Neuronal stem cell (in vitro differentiated cells): ENCODE results near the gene SAT1.

Source experiments
- DNase-seq: peaks from one replicate; pipeline ENCODE4 v3.0.0-alpha.2; 2013; ENCODE audit warnings: low spot score
- H2AFZ ChIP-seq: one replicate; pipeline ENCODE4 v1.6.1; 2013; ENCODE audit warnings: mild to moderate bottlenecking, low read length, inconsistent platforms
- H2AK5ac ChIP-seq: 2 replicates; pipeline ENCODE4 v1.6.1; 2013; ENCODE audit warnings: low read depth, mild to moderate bottlenecking, inconsistent platforms, low read length, moderate library complexity, mixed read lengths
- H2BK120ac ChIP-seq: 2 replicates; pipeline ENCODE4 v1.6.1; 2013; ENCODE audit warnings: low read depth, mild to moderate bottlenecking, inconsistent platforms, low read length, moderate library complexity, mixed read lengths
- H2BK12ac ChIP-seq: one replicate; pipeline ENCODE4 v1.6.1; 2013; ENCODE audit warnings: low read length, inconsistent platforms
- H2BK15ac ChIP-seq: 2 replicates; pipeline ENCODE4 v1.6.1; 2013; ENCODE audit warnings: mild to moderate bottlenecking, low read length, inconsistent platforms, mixed read lengths
- H2BK5ac ChIP-seq: one replicate; pipeline ENCODE4 v1.6.1; 2013; ENCODE audit warnings: inconsistent platforms, mild to moderate bottlenecking, low read length, moderate library complexity
- H3K14ac ChIP-seq: one replicate; pipeline ENCODE4 v1.6.1; 2013; ENCODE audit warnings: low read length, inconsistent platforms
- H3K18ac ChIP-seq: 2 replicates; pipeline ENCODE4 v1.6.1; 2013; ENCODE audit warnings: low read length, inconsistent platforms
- H3K23ac ChIP-seq: 2 replicates; pipeline ENCODE4 v1.6.1; 2013; ENCODE audit warnings: low read depth, mild to moderate bottlenecking, mixed read lengths, low read length, inconsistent platforms; ENCODE audit not compliant: poor library complexity
- H3K27ac ChIP-seq: replicated peaks from 3 replicates; pipeline ENCODE4 v1.5.1; 2013; ENCODE audit warnings: low read length, inconsistent platforms
- H3K27me3 ChIP-seq, 3 experiments: 2 replicates each; pipeline ENCODE4 v1.6.1; 2013; ENCODE audit warnings: low read length in 3 of 3, mild to moderate bottlenecking in 2 of 3, inconsistent platforms in 1 of 3, low read depth in 1 of 3, mixed read lengths in 1 of 3, moderate library complexity in 1 of 3; ENCODE audit not compliant: control insufficient read depth in 3 of 3, insufficient read depth in 3 of 3
- H3K36me3 ChIP-seq, 2 donors: replicated peaks in 1 of 2; 2 replicates each; pipeline ENCODE4 v1.6.1; 2013; ENCODE audit warnings: low read length in 2 of 2; ENCODE audit not compliant: control insufficient read depth in 2 of 2, insufficient read depth in 2 of 2
- H3K4ac ChIP-seq: 2 replicates; pipeline ENCODE4 v1.6.1; 2013; ENCODE audit warnings: inconsistent platforms, mild to moderate bottlenecking, low read length, moderate library complexity
- H3K4me1 ChIP-seq, 2 donors: 1 replicate in 1 of 2; 2 replicates in 1 of 2; pipeline ENCODE4 v1.6.1; 2013; ENCODE audit warnings: low read length in 2 of 2, low read depth in 1 of 2; ENCODE audit not compliant: control insufficient read depth in 2 of 2, insufficient read depth in 1 of 2
- H3K4me2 ChIP-seq: one replicate; pipeline ENCODE4 v1.6.1; 2013; ENCODE audit warnings: mild to moderate bottlenecking, low read length, inconsistent platforms; ENCODE audit not compliant: insufficient read depth, poor library complexity, severe bottlenecking
- H3K4me3 ChIP-seq, 2 donors: 2 replicates each; pipeline ENCODE4 v1.5.1; 2013; ENCODE audit warnings: low read length in 2 of 2, mild to moderate bottlenecking in 2 of 2, inconsistent platforms in 1 of 2, moderate library complexity in 1 of 2
- H3K79me1 ChIP-seq: one replicate; pipeline ENCODE4 v1.6.1; 2013; ENCODE audit warnings: low read depth, mild to moderate bottlenecking, inconsistent platforms, low read length, moderate library complexity
- H3K9ac ChIP-seq: one replicate; pipeline ENCODE4 v1.6.1; 2013; ENCODE audit warnings: mild to moderate bottlenecking, low read depth, low read length, inconsistent platforms; ENCODE audit not compliant: poor library complexity
- H3K9me3 ChIP-seq, 2 donors: replicated peaks in 1 of 2; 2 replicates each; pipeline versions ENCODE3 to v1.6.1; 2013; ENCODE audit warnings: low read length in 2 of 2, mild to moderate bottlenecking in 2 of 2, inconsistent platforms in 1 of 2, low read depth in 1 of 2, mixed read lengths in 1 of 2, moderate library complexity in 1 of 2; ENCODE audit not compliant: control insufficient read depth in 2 of 2, insufficient read depth in 1 of 2
- H4K8ac ChIP-seq: one replicate; pipeline ENCODE4 v1.6.1; 2013; ENCODE audit warnings: low read depth, mild to moderate bottlenecking, inconsistent platforms, low read length, moderate library complexity
- H4K91ac ChIP-seq: one replicate; pipeline ENCODE4 v1.6.1; 2013; ENCODE audit warnings: low read length, low read depth, mild to moderate bottlenecking, inconsistent platforms; ENCODE audit not compliant: poor library complexity
- WGBS, 2 donors: extraction: QIAGEN DNeasy Blood & Tissue Kit; methylation state at CpG; one replicate each; pipeline ENCODE4 v1.1.7; 2013; ENCODE audit warnings: missing lambda C conversion rate in 2 of 2, mixed read lengths in 1 of 2; ENCODE audit not compliant: insufficient read length in 2 of 2, insufficient replicate concordance in 1 of 2; ENCODE audit errors: extremely low coverage in 2 of 2; 5-methylcytosine and 5-hydroxymethylcytosine counted together

Gene SAT1

GRCh38 chrX:23825675-23826074, 42.7 kb downstream of the SAT1 start:
- no peak overlapping the region for H3K4me2 ChIP-seq
- H2AFZ ChIP-seq = no peak overlapping the region
- H3K4me1 ChIP-seq = no peaks in the 10 kb centered on the region
- no peaks in the 10 kb centered on the region for H3K36me3 ChIP-seq
- H3K18ac ChIP-seq = no peak overlapping the region
- no peak overlapping the region for H3K14ac ChIP-seq
- no peaks in the 10 kb centered on the region for H3K27me3 ChIP-seq
- H3K79me1 ChIP-seq = no peaks in the 10 kb centered on the region
- no peak overlapping the region for H2AK5ac ChIP-seq
- H3K9ac ChIP-seq = no peak overlapping the region
- no peaks in the 10 kb centered on the region for H3K9me3 ChIP-seq
- H3K4ac ChIP-seq = no peak overlapping the region
- no peak for DNase-seq
- H3K4me3 ChIP-seq = no peak overlapping the region
- H3K23ac ChIP-seq = no peak overlapping the region
- H4K8ac ChIP-seq = no peak overlapping the region
- no peak overlapping the region for H2BK12ac ChIP-seq
- H2BK5ac ChIP-seq = no peak overlapping the region
- no peak overlapping the region for H4K91ac ChIP-seq
- H2BK15ac ChIP-seq = no peak overlapping the region
- H2BK120ac ChIP-seq = no peak overlapping the region
- no peak overlapping the region for H3K27ac ChIP-seq

- Histone ChIP-seq H3K9me3 (no peaks in the 10 kb centered on the region), H2AFZ (no peak overlapping the region), H4K8ac (no peak overlapping the region), H4K91ac (no peak overlapping the region), H3K36me3 (no peaks in the 10 kb centered on the region), H3K4me3 (no peak overlapping the region), H2AK5ac (no peak overlapping the region), H3K4me2 (no peak overlapping the region), H3K9ac (no peak overlapping the region), H3K27ac (no peak overlapping the region), H3K4ac (no peak overlapping the region), H3K27me3 (no peaks in the 10 kb centered on the region), H2BK5ac (no peak overlapping the region), H2BK12ac (no peak overlapping the region), H3K23ac (no peak overlapping the region), H2BK120ac (no peak overlapping the region), H3K18ac (no peak overlapping the region), H2BK15ac (no peak overlapping the region), H3K4me1 (no peaks in the 10 kb centered on the region), H3K14ac (no peak overlapping the region), H3K79me1 (no peaks in the 10 kb centered on the region)
- WGBS, 2 donors = no CpG with 5 or more reads among the region's 3 CpGs
- DNase-seq = no peak
These were observed 43.2 kb downstream of the SAT1 start for GRCh38 chrX:23826216-23826615.

- Histone ChIP-seq H2BK15ac (no peak overlapping the region), H4K8ac (no peak overlapping the region), H3K9me3 (no peaks in the 10 kb centered on the region), H2BK12ac (no peak overlapping the region), H3K14ac (no peak overlapping the region), H4K91ac (no peak overlapping the region), H2BK120ac (no peak overlapping the region), H2AK5ac (no peak overlapping the region), H3K23ac (no peak overlapping the region), H2AFZ (no peak overlapping the region), H3K4me1 (no peaks in the 10 kb centered on the region), H3K4me3 (no peak overlapping the region), H3K79me1 (no peaks in the 10 kb centered on the region), H3K4ac (no peak overlapping the region), H3K4me2 (no peak overlapping the region), H2BK5ac (no peak overlapping the region), H3K27me3 (no peaks in the 10 kb centered on the region), H3K9ac (no peak overlapping the region), H3K36me3 (no peaks in the 10 kb centered on the region), H3K18ac (no peak overlapping the region), H3K27ac (no peak overlapping the region)
- DNase-seq = no peak
These were observed 43.7 kb downstream of the SAT1 start for GRCh38 chrX:23826653-23827052.

DNA sequence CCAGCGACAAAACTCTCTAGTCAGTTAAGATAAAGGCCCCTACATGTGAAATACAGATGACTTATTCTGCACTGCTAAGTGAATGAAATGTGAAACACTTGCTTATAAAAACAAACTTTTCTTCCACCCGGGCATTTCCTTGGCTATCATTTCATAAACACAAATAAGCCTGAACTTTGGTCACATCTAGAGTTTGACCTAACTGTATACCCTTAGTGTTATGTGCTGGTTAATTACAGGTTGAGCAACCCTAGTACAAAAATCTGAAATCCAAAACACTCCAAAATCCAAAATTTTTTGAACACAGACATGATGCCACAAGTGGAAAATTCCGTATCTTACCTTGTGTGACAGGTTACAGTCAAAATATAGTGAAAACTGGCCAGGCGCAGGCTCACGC, 45.9 kb downstream of the SAT1 start:
- Histone ChIP-seq H3K27me3 (no peaks in the 10 kb centered on the region), H2BK120ac (no peak overlapping the region), H3K18ac (no peak overlapping the region), H4K91ac (no peak overlapping the region), H3K4me2 (no peak overlapping the region), H4K8ac (no peak overlapping the region), H3K23ac (no peak overlapping the region), H3K79me1 (no peaks in the 10 kb centered on the region), H3K27ac (no peak overlapping the region), H3K9ac (no peak overlapping the region), H2AFZ (no peak overlapping the region), H2BK15ac (no peak overlapping the region), H2BK12ac (no peak overlapping the region), H2BK5ac (no peak overlapping the region), H3K14ac (no peak overlapping the region), H3K4me1 (peaks cover 0 to 2% of the 10 kb centered on the region in 2 donors), H3K4ac (no peak overlapping the region), H2AK5ac (no peak overlapping the region), H3K9me3 (no peaks in the 10 kb centered on the region), H3K4me3 (no peak overlapping the region), H3K36me3 (no peaks in the 10 kb centered on the region)
- DNase-seq = no peak
- no CpG with 5 or more reads among the region's 5 CpGs for WGBS, 2 donors
